Activated naive CD4-positive, alpha-beta T cell treated with anti-CD3 and anti-CD28 coated beads, Interleukin-2, amount 10 ng/mL, durations not matched to agents 7 days and 5 days (primary cell): ENCODE data around the gene GGCX.
A peak's percentile ranks its signal among the peaks of the same experiment; 100 is the strongest.

Experiments
- CTCF ChIA-PET: fragments of 350-600 bp; sonication (Branson Sonifier 250); formaldehyde crosslinking; loops from one replicate; lab custom pipeline; 2021; ENCODE audit warnings: antibody characterized with exemption; lab: Charles Lee
- DNase-seq: peaks from one replicate; pipeline ENCODE4 v3.0.0-alpha.2; 2020
- H3K27ac Mint-ChIP-seq: one replicate; pipeline ENCODE4 v1.8.0; 2021; ENCODE audit warnings: mild to moderate bottlenecking, moderate library complexity, mixed read lengths
- H3K27me3 Mint-ChIP-seq: one replicate; pipeline ENCODE4 v1.8.0; 2021; ENCODE audit warnings: mild to moderate bottlenecking, mixed read lengths
- H3K36me3 Mint-ChIP-seq: one replicate; pipeline ENCODE4 v1.8.0; 2021; ENCODE audit warnings: mixed read lengths
- H3K4me1 Mint-ChIP-seq: one replicate; pipeline ENCODE4 v1.8.0; 2021; ENCODE audit warnings: mixed read lengths
- H3K4me3 Mint-ChIP-seq: one replicate; pipeline ENCODE4 v1.8.0; 2021; ENCODE audit warnings: mild to moderate bottlenecking, moderate library complexity, mixed read lengths
- H3K9me3 Mint-ChIP-seq: one replicate; pipeline ENCODE4 v1.8.0; 2021; ENCODE audit warnings: mixed read lengths

GGCX gene

GRCh38 chr2:85589181-85589580, 27.9 kb upstream of the GGCX start:
- Mint-ChIP-seq H3K36me3 (peaks cover 16% of the 10 kb centered on the region), H3K27me3 (no peaks in the 10 kb centered on the region), H3K4me1 (peaks cover 56% of the 10 kb centered on the region), H3K9me3 (no peaks in the 10 kb centered on the region), H3K4me3 (no peak overlapping the region), H3K27ac (no peak overlapping the region)
- CTCF ChIA-PET = no interaction called here
- no peak for DNase-seq

DNA sequence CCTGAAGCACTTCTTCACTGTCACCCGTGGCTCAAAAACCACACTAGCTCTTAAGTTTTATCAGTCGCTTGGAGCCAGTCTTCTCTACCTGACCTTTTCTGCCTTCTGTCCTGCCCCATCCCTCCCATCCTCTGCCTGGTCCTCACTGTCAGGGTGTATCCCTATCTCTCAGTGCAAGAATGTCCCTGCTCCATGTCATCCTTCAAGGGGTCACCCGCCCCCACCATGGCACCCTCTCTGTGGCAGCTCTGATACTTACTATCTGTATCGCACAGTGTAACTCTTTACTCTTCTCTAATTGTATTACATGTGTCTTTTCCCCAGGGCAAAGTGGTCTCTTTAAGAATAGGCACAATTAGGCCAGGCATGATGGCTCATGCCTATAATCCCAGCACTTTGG, 27.4 kb upstream of the GGCX start:
- no peak overlapping the region for H3K27ac Mint-ChIP-seq
- no peak for DNase-seq
- peaks cover 57% of the 10 kb centered on the region for H3K4me1 Mint-ChIP-seq
- CTCF ChIA-PET = no interaction called here
- peaks cover 12% of the 10 kb centered on the region for H3K36me3 Mint-ChIP-seq
- no peak overlapping the region for H3K4me3 Mint-ChIP-seq
- no peaks in the 10 kb centered on the region for H3K9me3 Mint-ChIP-seq
- H3K27me3 Mint-ChIP-seq = no peaks in the 10 kb centered on the region

- no peak for DNase-seq
- H3K27ac Mint-ChIP-seq = no peak overlapping the region
- H3K9me3 Mint-ChIP-seq = no peaks in the 10 kb centered on the region
- H3K27me3 Mint-ChIP-seq = no peaks in the 10 kb centered on the region
- CTCF ChIA-PET = no interaction called here
- H3K4me3 Mint-ChIP-seq = no peak overlapping the region
- H3K4me1 Mint-ChIP-seq = peaks cover 58% of the 10 kb centered on the region
- H3K36me3 Mint-ChIP-seq = peaks cover 16% of the 10 kb centered on the region
Measured at GRCh38 chr2:85588236-85588635, 26.9 kb upstream of the GGCX start.

DNA sequence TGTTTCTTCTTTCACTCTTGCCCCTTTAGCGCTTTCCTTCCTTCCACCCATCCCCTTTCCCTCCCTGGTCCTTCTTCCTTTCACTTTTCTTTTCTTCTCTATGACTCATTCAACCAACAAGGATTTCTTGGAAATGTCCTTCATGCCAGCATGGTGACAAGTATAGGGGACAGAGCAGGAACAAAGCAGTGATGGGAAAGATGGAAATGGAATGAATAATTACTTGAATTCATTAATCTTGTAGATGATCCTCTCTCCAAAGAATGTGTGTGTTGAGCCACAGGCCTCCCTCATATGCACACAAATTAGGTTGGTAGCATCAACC, 24.4 kb upstream of the GGCX start:
- Mint-ChIP-seq H3K4me1 (peaks cover 70% of the 10 kb centered on the region), H3K27ac (peak overlapping the region; percentile 90), H3K9me3 (no peaks in the 10 kb centered on the region), H3K27me3 (no peaks in the 10 kb centered on the region), H3K4me3 (peak overlapping the region; percentile 85), H3K36me3 (peaks cover 25% of the 10 kb centered on the region)
- CTCF ChIA-PET = no interaction called here
- DNase-seq = no peak

GRCh38 chr2:85584857-85585780, 23.8 kb upstream of the GGCX start:
- peak; percentile 48 for DNase-seq
- Mint-ChIP-seq H3K4me3 (peak overlapping the region; percentile 85), H3K9me3 (no peaks in the 10 kb centered on the region), H3K27me3 (no peaks in the 10 kb centered on the region), H3K4me1 (peaks cover 69% of the 10 kb centered on the region), H3K27ac (peak overlapping the region; percentile 90), H3K36me3 (peaks cover 28% of the 10 kb centered on the region)
- CTCF ChIA-PET = no interaction called here

DNA sequence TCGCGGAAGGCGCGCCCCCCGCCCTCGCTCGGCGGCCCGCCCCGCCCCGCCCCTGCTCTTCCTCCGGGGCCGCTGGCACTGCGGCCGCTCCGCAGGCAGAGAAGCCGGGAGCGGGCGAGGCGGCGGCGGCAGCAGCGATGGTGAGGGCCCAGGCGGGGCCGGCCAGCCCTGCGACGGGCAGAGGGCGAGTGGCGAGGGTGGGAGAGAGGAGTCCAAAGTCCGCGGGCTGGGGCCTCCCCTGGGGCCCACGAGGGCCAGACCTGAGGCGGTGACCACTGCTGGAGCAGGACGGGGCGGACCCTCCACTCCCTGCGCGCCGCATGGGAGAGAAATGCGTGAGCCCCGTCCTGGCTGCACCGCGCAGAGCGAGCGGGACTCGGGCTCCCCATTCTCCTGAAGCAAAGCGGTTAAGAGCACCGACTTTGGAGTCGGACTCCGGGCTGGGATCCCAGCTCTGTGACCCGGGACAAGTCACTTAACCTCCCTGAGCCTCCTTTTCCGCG, 23.1 kb upstream of the GGCX start, which contains the start of gene VAMP5:
VAMP5 (plus strand) TSS at position 78 of the 503 bp plus-strand sequence; CDS start at position 138, 60 bp downstream.
- Mint-ChIP-seq H3K27ac (peak within 1 kb of the TSS; percentile 93), H3K27me3 (no peaks in the 10 kb centered on the region), H3K4me1 (peaks cover 72% of the 10 kb centered on the region), H3K4me3 (peak within 1 kb of the TSS; percentile 85), H3K36me3 (peaks cover 32% of the 10 kb centered on the region), H3K9me3 (no peaks in the 10 kb centered on the region)
- CTCF ChIA-PET = no interaction called here
- DNase-seq = no peak

GRCh38 chr2:85583667-85584353, 22.5 kb upstream of the GGCX start:
- CTCF ChIA-PET = interaction anchor here (1.0 kb wide), 1 partner anchor 53 kb away, joined by 3 read pairs; no protein-coding TSS in a partner anchor
- peak overlapping the region; percentile 85 for H3K4me3 Mint-ChIP-seq
- peak overlapping the region; percentile 93 for H3K27ac Mint-ChIP-seq
- DNase-seq = peak; percentile 68
- no peaks in the 10 kb centered on the region for H3K9me3 Mint-ChIP-seq
- H3K27me3 Mint-ChIP-seq = no peaks in the 10 kb centered on the region
- peaks cover 74% of the 10 kb centered on the region for H3K4me1 Mint-ChIP-seq
- H3K36me3 Mint-ChIP-seq = peaks cover 35% of the 10 kb centered on the region

GRCh38 chr2:85582492-85582891, 21.2 kb upstream of the GGCX start:
- Mint-ChIP-seq H3K4me3 (peak overlapping the region; percentile 20), H3K36me3 (peaks cover 36% of the 10 kb centered on the region), H3K27ac (peak overlapping the region; percentile 76), H3K4me1 (peaks cover 72% of the 10 kb centered on the region), H3K27me3 (no peaks in the 10 kb centered on the region), H3K9me3 (no peaks in the 10 kb centered on the region)
- DNase-seq = no peak
- CTCF ChIA-PET = no interaction called here

GRCh38 chr2:85580206-85580605, 18.9 kb upstream of the GGCX start:
- CTCF ChIA-PET = no interaction called here
- no peak for DNase-seq
- H3K36me3 Mint-ChIP-seq = peaks cover 33% of the 10 kb centered on the region
- no peak overlapping the region for H3K27ac Mint-ChIP-seq
- peaks cover 61% of the 10 kb centered on the region for H3K4me1 Mint-ChIP-seq
- no peak overlapping the region for H3K4me3 Mint-ChIP-seq
- peaks cover 14% of the 10 kb centered on the region for H3K27me3 Mint-ChIP-seq
- no peaks in the 10 kb centered on the region for H3K9me3 Mint-ChIP-seq

DNA sequence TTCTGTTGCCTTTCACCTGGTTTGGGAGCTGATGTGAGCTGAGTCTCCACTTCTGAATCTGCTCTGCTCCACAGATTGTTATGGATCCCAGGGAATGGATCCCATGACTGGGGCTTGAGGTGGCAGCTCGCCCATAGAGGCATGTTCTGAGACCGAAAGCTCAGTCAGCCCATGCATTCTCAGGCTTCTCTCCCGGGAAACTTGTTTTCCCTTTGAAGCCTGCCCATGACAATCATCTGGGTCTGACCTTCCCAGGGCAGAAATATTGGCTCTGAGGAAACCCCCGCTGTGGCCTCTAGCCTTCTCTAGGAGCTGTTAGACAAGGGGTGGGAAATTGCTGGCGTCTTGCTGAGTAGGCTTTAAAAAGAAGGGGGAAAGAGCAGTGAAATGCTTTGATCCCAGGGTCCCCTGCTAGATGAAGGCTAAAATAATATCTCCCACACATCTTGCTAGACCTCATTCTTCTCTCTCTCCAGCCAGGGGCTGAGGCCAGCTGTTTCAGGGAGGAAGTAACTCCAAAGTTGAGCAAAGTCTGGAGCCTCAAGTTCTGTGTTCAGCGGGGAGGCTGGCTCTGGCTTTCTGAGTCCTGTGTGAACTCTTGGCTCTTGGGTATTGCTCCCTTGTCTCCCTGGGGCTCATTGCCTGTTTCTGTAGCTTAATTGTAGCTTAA, 18.1 kb upstream of the GGCX start:
- peak overlapping the region; percentile 86 for H3K27ac Mint-ChIP-seq
- H3K27me3 Mint-ChIP-seq = peaks cover 19% of the 10 kb centered on the region
- peak overlapping the region; percentile 95 for H3K4me3 Mint-ChIP-seq
- DNase-seq = no peak
- no peaks in the 10 kb centered on the region for H3K9me3 Mint-ChIP-seq
- H3K4me1 Mint-ChIP-seq = peaks cover 56% of the 10 kb centered on the region
- CTCF ChIA-PET = interaction anchor here (0.6 to 1.1 kb wide), 3 partner anchors 15 to 26 kb away, joined by 3 read pairs; no protein-coding TSS in a partner anchor
- H3K36me3 Mint-ChIP-seq = peaks cover 30% of the 10 kb centered on the region

- peaks cover 50% of the 10 kb centered on the region for H3K4me1 Mint-ChIP-seq
- H3K27me3 Mint-ChIP-seq = peaks cover 19% of the 10 kb centered on the region
- peak; percentile 45 for DNase-seq
- no peaks in the 10 kb centered on the region for H3K9me3 Mint-ChIP-seq
- H3K36me3 Mint-ChIP-seq = peaks cover 28% of the 10 kb centered on the region
- CTCF ChIA-PET = interaction anchor here (1.1 to 1.6 kb wide), 3 partner anchors 16 to 158 kb away, joined by 3 to 7 read pairs (median 3); no protein-coding TSS in a partner anchor
- H3K27ac Mint-ChIP-seq = peak overlapping the region; percentile 86
- H3K4me3 Mint-ChIP-seq = peak overlapping the region; percentile 95
Measured at GRCh38 chr2:85578243-85579180, 17.2 kb upstream of the GGCX start.

DNA sequence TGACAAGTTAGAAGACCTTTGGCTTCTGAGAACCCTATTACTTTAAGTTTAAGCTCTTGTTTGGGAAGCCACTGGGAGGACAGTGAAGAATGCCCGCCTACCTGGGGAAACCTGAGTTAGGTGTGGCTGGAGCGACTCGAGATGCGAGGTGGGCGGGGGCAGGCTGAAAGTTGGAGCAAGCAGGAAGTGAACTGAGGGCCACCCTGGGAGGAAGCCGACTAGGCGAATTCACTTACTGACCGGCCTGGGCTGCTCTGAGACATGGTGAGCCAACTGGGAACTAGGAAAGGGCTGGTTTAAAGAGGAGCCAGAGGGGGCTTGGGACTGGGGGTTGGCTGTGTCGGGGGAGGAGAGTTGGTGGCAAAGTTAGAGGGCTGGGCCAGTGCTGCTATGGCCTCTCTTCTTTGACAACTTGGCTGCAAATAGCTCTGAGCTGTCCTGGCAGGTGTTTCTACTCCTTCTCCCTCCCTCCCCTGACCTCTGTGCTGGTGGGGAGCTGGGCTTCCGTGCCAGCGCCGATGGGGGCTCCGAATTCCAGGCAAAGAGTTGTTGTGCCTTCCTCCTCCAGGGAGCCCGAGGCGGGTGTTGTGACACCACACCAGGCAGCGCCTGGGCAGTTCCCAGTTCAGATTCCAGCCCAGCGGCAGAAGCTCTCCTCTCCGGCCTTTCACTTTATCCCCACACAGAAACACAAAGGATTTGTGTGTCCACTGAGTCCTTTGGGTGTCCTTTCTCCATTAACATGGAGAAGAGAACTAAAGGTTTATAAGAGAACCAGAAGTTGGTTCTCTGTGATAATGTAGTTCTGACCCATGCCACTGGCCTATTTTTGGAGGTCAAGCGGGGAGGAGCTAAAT, 16.3 kb upstream of the GGCX start, which contains the start of gene VAMP8:
VAMP8 (plus strand) TSS at position 201 of the 857 bp plus-strand sequence; CDS start at position 262, 61 bp downstream.
- CTCF ChIA-PET = interaction anchor here (0.6 to 1.6 kb wide), 3 partner anchors 16 to 157 kb away, joined by 3 to 7 read pairs (median 3); no protein-coding TSS in a partner anchor
- H3K4me1 Mint-ChIP-seq = peaks cover 42% of the 10 kb centered on the region
- H3K4me3 Mint-ChIP-seq = peak within 1 kb of the TSS; percentile 95
- H3K27me3 Mint-ChIP-seq = peaks cover 27% of the 10 kb centered on the region
- H3K27ac Mint-ChIP-seq = peak within 1 kb of the TSS; percentile 86
- peaks cover 22% of the 10 kb centered on the region for H3K36me3 Mint-ChIP-seq
- peak; percentile 80 for DNase-seq
- H3K9me3 Mint-ChIP-seq = no peaks in the 10 kb centered on the region
